MCF 10A (cell line): ENCODE measurements around the gene FGGY. TPM values are rescaled to one million over a fixed set of nuclear protein-coding genes. Genes with fewer than 3 reads are reported as not detected.
"Not testable (repeated sequence)": the region's sequence is repeated elsewhere in the genome, so short reads cannot be mapped to it uniquely, and the experiment has no call there.

Source experiments
- BruUV-seq: library from RNA; stranded (reverse); fragments of 400-500 nt; replicated peaks from 2 replicates; lab custom pipeline; 2021; lab: Mats Ljungman, UMichigan
- CTCF ChIA-PET: fragments of 300-600 bp; sonication (Branson Sonifier 250); formaldehyde crosslinking; extraction: SDS; loops from one replicate; lab custom pipeline; 2021; ENCODE audit warnings: antibody characterized with exemption, inconsistent platforms; lab: Yijun Ruan, JAX
- POLR2A ChIA-PET: fragments of 300-600, 350-650 bp; sonication (Branson Sonifier 250); formaldehyde crosslinking; extraction: SDS; loops from one replicate; lab custom pipeline; 2020; ENCODE audit warnings: antibody characterized with exemption, inconsistent platforms; lab: Yijun Ruan, JAX
- DNase-seq: peaks from one replicate; pipeline ENCODE4 v3.0.0-alpha.2; 2018; ENCODE audit not compliant: unreplicated experiment
- H3K27ac Mint-ChIP-seq: one replicate; pipeline ENCODE4 v1.8.0; 2022; ENCODE audit warnings: mild to moderate bottlenecking, low read depth, mixed read lengths; ENCODE audit not compliant: unreplicated experiment
- H3K27me3 Mint-ChIP-seq: one replicate; pipeline ENCODE4 v1.8.0; 2022; ENCODE audit warnings: mixed read lengths; ENCODE audit not compliant: insufficient read depth, unreplicated experiment
- H3K36me3 Mint-ChIP-seq: one replicate; pipeline ENCODE4 v1.8.0; 2022; ENCODE audit warnings: mild to moderate bottlenecking, moderate library complexity, mixed read lengths; ENCODE audit not compliant: insufficient read depth, unreplicated experiment
- H3K4me1 Mint-ChIP-seq: one replicate; pipeline ENCODE4 v1.8.0; 2022; ENCODE audit warnings: mixed read lengths; ENCODE audit not compliant: insufficient read depth, unreplicated experiment
- H3K4me3 Mint-ChIP-seq: one replicate; pipeline ENCODE4 v1.8.0; 2022; ENCODE audit warnings: mild to moderate bottlenecking, moderate library complexity, mixed read lengths; ENCODE audit not compliant: unreplicated experiment
- H3K9me3 Mint-ChIP-seq: one replicate; pipeline ENCODE4 v1.8.0; 2022; ENCODE audit warnings: mixed read lengths; ENCODE audit not compliant: unreplicated experiment
- CTCF ChIP-seq: fragments of 200-600 bp; IDR thresholded peaks from one replicate; pipeline ENCODE4 v1.8.0; 2022; ENCODE audit warnings: antibody characterized with exemption, mild to moderate bottlenecking; ENCODE audit not compliant: unreplicated experiment
- intact Hi-C: fragments of 100-400 bp; cut with micrococcal nuclease; formaldehyde crosslinking; loops from 2 replicates; pipeline ENCODE4 v1.14.1; 2022
- total RNA-seq: library from RNA; stranded (reverse); gene quantifications from 2 replicates; pipeline ENCODE4 v1.2.3, GENCODE V29; 2022

FGGY gene
- total RNA-seq, 1 experiment from 2014 or later, result 10.6 TPM

DNA sequence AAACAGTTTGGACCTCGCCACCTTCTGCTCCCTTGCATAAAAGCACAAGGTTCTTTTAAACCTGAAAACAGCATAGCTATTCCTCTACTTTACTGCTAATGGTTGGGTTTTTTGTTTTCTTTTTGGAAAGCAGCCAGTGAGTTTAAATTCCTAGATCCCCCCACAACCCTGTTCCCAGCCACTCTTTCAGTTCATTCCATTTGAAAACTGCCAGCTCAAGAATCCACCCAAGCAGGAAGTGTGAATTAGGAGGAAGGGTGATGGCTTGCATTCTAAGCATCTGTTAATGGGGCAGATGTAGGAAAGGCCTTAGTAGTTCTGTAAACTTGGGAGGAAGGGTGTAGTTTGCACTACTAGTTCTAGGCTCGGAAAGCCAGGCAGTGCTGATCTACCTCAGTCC is 344.9 kb downstream of the FGGY start:
- intact Hi-C loops, result no loop called here
- Mint-ChIP-seq H3K4me3 (no peak overlapping the region), H3K36me3 (no peaks in the 10 kb centered on the region), H3K27me3 (no peaks in the 10 kb centered on the region), H3K9me3 (no peaks in the 10 kb centered on the region), H3K27ac (no peak overlapping the region), H3K4me1 (no peaks in the 10 kb centered on the region)
- TF ChIP-seq CTCF, result no peak
- no peak for DNase-seq
- ChIA-PET POLR2A (no interaction called here), CTCF (interaction anchor here (0.6 kb wide), 2 partner anchors 588 to 900 kb away, joined by 3 read pairs; no protein-coding TSS in a partner anchor)
- BruUV-seq, result no TSS peak

DNA sequence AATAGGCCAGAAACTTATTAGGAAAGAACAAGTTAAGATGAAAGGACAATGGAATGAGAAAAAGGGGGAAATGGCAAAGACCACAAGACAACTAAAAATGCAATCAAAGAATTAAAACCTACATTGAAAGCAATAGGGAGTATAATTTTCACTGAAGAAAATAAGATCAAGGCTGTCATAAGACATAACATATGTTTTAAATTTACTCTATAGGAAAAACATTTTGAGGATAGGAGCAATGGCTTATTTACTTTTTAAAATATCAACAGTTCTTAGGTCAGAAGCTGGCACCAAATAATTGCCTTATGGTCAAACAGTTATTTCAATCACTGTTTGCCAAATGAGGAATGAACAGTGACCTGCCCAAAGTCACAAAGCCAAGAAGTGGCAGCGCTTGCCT is 346.6 kb downstream of the FGGY start:
- ChIA-PET CTCF (no interaction called here), POLR2A (no interaction called here)
- Mint-ChIP-seq H3K36me3 (no peaks in the 10 kb centered on the region), H3K9me3 (no peaks in the 10 kb centered on the region), H3K4me1 (no peaks in the 10 kb centered on the region), H3K27ac (no peak overlapping the region), H3K4me3 (no peak overlapping the region), H3K27me3 (no peaks in the 10 kb centered on the region)
- no peak for TF ChIP-seq CTCF
- DNase-seq, result no peak
- intact Hi-C loops, result no loop called here
- no TSS peak for BruUV-seq

DNA sequence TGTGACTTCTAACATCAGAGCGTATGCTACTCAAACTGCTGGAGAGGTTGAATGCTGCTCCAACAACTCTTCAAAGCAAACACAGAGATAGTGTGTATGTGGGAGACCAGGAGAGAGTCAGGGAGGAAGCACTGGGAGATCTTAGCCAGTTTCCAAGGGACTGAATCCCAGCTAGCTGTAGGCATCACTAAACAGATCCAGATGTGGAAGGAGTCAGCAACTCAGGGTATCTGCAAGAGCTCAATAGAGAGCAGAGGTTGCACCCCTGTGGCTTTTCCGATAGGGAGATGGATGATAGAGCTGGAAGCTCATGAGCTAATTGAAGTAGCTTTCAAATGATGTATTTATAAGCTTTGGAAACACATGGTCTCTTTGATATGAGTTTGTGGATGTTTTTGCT is 349.0 kb downstream of the FGGY start:
- BruUV-seq, result no TSS peak
- DNase-seq, result no peak
- TF ChIP-seq CTCF, result no peak
- intact Hi-C loops, result no loop called here
- ChIA-PET CTCF (interaction anchor here (0.6 to 0.7 kb wide), 2 partner anchors 12 to 69 kb away, joined by 3 read pairs; no protein-coding TSS in a partner anchor), POLR2A (interaction anchor here (0.7 to 1.0 kb wide), 2 partner anchors 49 to 175 kb away, joined by 3 read pairs; no protein-coding TSS in a partner anchor)
- Mint-ChIP-seq H3K36me3 (no peaks in the 10 kb centered on the region), H3K27ac (no peak overlapping the region), H3K4me1 (no peaks in the 10 kb centered on the region), H3K4me3 (no peak overlapping the region), H3K9me3 (no peaks in the 10 kb centered on the region), H3K27me3 (no peaks in the 10 kb centered on the region)

DNA sequence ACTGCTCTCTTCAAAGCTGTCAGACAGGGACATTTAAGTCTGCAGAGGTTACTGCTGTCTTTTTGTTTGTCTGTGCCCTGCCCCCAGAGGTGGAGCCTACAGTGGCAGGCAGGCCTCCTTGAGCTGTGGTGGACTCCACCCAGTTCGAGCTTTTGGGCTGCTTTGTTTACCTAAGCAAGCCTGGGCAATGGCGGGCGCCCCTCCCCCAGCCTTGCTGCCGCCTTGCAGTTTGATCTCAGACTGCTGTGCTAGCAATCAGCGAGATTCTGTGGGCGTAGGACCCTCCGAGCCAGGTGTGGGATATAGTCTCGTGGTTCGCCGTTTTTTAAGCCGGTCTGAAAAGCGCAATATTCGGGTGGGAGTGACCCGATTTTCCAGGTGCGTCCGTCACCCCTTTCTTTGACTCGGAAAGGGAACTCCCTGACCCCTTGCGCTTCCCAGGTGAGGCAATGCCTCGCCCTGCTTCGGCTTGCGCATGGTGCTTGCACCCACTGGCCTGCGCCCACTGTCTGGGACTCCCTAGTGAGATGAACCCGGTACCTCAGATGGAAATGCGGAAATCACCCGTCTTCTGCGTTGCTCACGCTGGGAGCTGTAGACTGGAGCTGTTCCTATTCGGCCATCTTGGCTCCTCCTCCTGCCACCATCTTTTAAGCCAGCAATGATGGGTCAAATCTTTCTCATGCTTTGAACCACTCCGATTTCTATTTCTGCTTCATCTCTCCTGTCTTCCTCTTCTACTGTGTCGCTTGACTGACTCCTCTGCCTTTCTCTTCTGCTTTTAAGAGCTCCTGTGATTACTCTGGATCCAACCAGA is 356.5 kb downstream of the FGGY start:
- POLR2A ChIA-PET, result interaction anchor here (1.4 kb wide), 1 partner anchor 57 kb away, joined by 3 read pairs; no protein-coding TSS in a partner anchor
- intact Hi-C loops, H3K4me1 Mint-ChIP-seq, H3K27me3 Mint-ChIP-seq, BruUV-seq, DNase-seq, CTCF ChIA-PET, H3K9me3 Mint-ChIP-seq, H3K27ac Mint-ChIP-seq, H3K4me3 Mint-ChIP-seq, H3K36me3 Mint-ChIP-seq: not testable (repeated sequence)
